WTC11 (cell line): Measurements from ENCODE around the gene RSPH9. TPM values are rescaled to one million over a fixed set of nuclear protein-coding genes. Genes with fewer than 3 reads are reported as not detected.

Source experiments
- ATAC-seq: fragments of 200-7000 bp; cut with Tn5 transposase; 2 replicates; pipeline ENCODE4 v1.10.0; 2021; ENCODE audit warnings: mild to moderate bottlenecking, moderate library complexity
- CTCF ChIA-PET: fragments of 300-600 bp; sonication (Branson Sonifier 250); formaldehyde crosslinking; loops from one replicate; lab custom pipeline; 2021; ENCODE audit warnings: antibody characterized with exemption; lab: Charles Lee
- POLR2A ChIA-PET: fragments of 350-600 bp; sonication (Branson Sonifier 250); formaldehyde crosslinking; loops from one replicate; lab custom pipeline; 2021; ENCODE audit warnings: antibody characterized with exemption; lab: Charles Lee
- DNase-seq: peaks from one replicate; pipeline ENCODE4 v3.0.0; 2021; ENCODE audit warnings: low spot score
- H3K27ac Mint-ChIP-seq: 2 replicates; pipeline ENCODE4 v1.8.0; 2021; ENCODE audit warnings: mixed read lengths
- H3K27me3 Mint-ChIP-seq: 2 replicates; pipeline ENCODE4 v1.8.0; 2021; ENCODE audit warnings: low read depth, mild to moderate bottlenecking, moderate library complexity, mixed read lengths
- H3K36me3 Mint-ChIP-seq: 2 replicates; pipeline ENCODE4 v1.8.0; 2021; ENCODE audit warnings: mixed read lengths
- H3K4me1 Mint-ChIP-seq: 2 replicates; pipeline ENCODE4 v1.8.0; 2022; ENCODE audit warnings: mixed read lengths
- H3K4me3 Mint-ChIP-seq: 2 replicates; pipeline ENCODE4 v1.8.0; 2021; ENCODE audit warnings: mild to moderate bottlenecking, moderate library complexity, mixed read lengths
- H3K9me3 Mint-ChIP-seq: 2 replicates; pipeline ENCODE4 v1.8.0; 2021; ENCODE audit warnings: mixed read lengths
- AR ChIP-seq: fragments of 250-450 bp; sonication (Bioruptor Pico); IDR thresholded peaks from 2 replicates; pipeline ENCODE4 v1.9.0; 2021; ENCODE audit warnings: mild to moderate bottlenecking
- CREM ChIP-seq: sonication (generic); formaldehyde crosslinking; IDR thresholded peaks from 2 replicates; pipeline ENCODE4 v1.8.1; 2022; ENCODE audit warnings: mild to moderate bottlenecking, missing genetic modification reagents, moderate library complexity
- E2F5 ChIP-seq: sonication (generic); formaldehyde crosslinking; IDR thresholded peaks from 2 replicates; pipeline ENCODE4 v1.8.1; 2022; ENCODE audit warnings: mild to moderate bottlenecking, moderate library complexity, missing genetic modification reagents
- ELF4 ChIP-seq: sonication (generic); formaldehyde crosslinking; IDR thresholded peaks from 2 replicates; pipeline ENCODE4 v1.8.1; 2022; ENCODE audit warnings: low read depth, mild to moderate bottlenecking, moderate library complexity, missing genetic modification reagents
- ESRRA ChIP-seq: sonication (generic); formaldehyde crosslinking; IDR thresholded peaks from 2 replicates; pipeline ENCODE4 v1.8.1; 2022; ENCODE audit warnings: mild to moderate bottlenecking, missing genetic modification reagents, borderline replicate concordance
- FOXP4 ChIP-seq: sonication (generic); formaldehyde crosslinking; IDR thresholded peaks from 2 replicates; pipeline ENCODE4 v1.8.0; 2022; ENCODE audit warnings: mild to moderate bottlenecking, missing genetic modification reagents
- MXD4 ChIP-seq: fragments of 250-450 bp; sonication (Bioruptor Pico); IDR thresholded peaks from 2 replicates; pipeline ENCODE4 v1.8.0; 2021; ENCODE audit warnings: mild to moderate bottlenecking, moderate library complexity, borderline replicate concordance
- MYBL2 ChIP-seq: sonication (generic); formaldehyde crosslinking; IDR thresholded peaks from 2 replicates; pipeline ENCODE4 v1.8.1; 2023; ENCODE audit warnings: mild to moderate bottlenecking, moderate library complexity, missing genetic modification reagents
- NR3C1 ChIP-seq: sonication (generic); formaldehyde crosslinking; conservative IDR thresholded peaks from 2 replicates; pipeline ENCODE4 v1.8.1; 2023; ENCODE audit warnings: low read depth, mild to moderate bottlenecking, missing genetic modification reagents
- RELA ChIP-seq: sonication (generic); formaldehyde crosslinking; IDR thresholded peaks from 2 replicates; pipeline ENCODE4 v1.8.1; 2022; ENCODE audit warnings: missing genetic modification reagents, mild to moderate bottlenecking, borderline replicate concordance
- ZBTB43 ChIP-seq: sonication (generic); formaldehyde crosslinking; IDR thresholded peaks from 2 replicates; pipeline ENCODE4 v1.8.1; 2023; ENCODE audit warnings: mild to moderate bottlenecking, missing genetic modification reagents
- ZNF219 ChIP-seq: sonication (generic); formaldehyde crosslinking; IDR thresholded peaks from 2 replicates; pipeline ENCODE4 v1.8.0; 2023; ENCODE audit warnings: missing genetic modification reagents, mild to moderate bottlenecking, borderline replicate concordance
- ZNF232 ChIP-seq: sonication (generic); formaldehyde crosslinking; IDR thresholded peaks from 2 replicates; pipeline ENCODE4 v1.8.0; 2022; ENCODE audit warnings: mild to moderate bottlenecking, missing genetic modification reagents
- ZNF263 ChIP-seq: sonication (generic); formaldehyde crosslinking; IDR thresholded peaks from 2 replicates; pipeline ENCODE4 v1.8.1; 2022; ENCODE audit warnings: low read depth, mild to moderate bottlenecking, moderate library complexity, missing genetic modification reagents
- ZNF281 ChIP-seq: sonication (generic); formaldehyde crosslinking; IDR thresholded peaks from 2 replicates; pipeline ENCODE4 v1.8.0; 2023; ENCODE audit warnings: mild to moderate bottlenecking, missing genetic modification reagents
- ZNF317 ChIP-seq: sonication (generic); formaldehyde crosslinking; IDR thresholded peaks from 2 replicates; pipeline ENCODE4 v1.8.1; 2023; ENCODE audit warnings: low read depth, mild to moderate bottlenecking, moderate library complexity, missing genetic modification reagents, borderline replicate concordance
- ZNF396 ChIP-seq: fragments of 250-450 bp; sonication (Bioruptor Pico); IDR thresholded peaks from 2 replicates; pipeline ENCODE4 v1.8.0; 2021; ENCODE audit warnings: mild to moderate bottlenecking, moderate library complexity, borderline replicate concordance
- ZNF416 ChIP-seq: fragments of 250-450 bp; sonication (Bioruptor Pico); IDR thresholded peaks from 2 replicates; pipeline ENCODE4 v1.9.0; 2021; ENCODE audit warnings: mild to moderate bottlenecking, inconsistent platforms
- ZNF512 ChIP-seq: sonication (generic); formaldehyde crosslinking; IDR thresholded peaks from 2 replicates; pipeline ENCODE4 v1.8.1; 2022; ENCODE audit warnings: missing genetic modification reagents, borderline replicate concordance
- total RNA-seq: library from RNA; stranded (reverse); gene quantifications from 3 replicates; pipeline ENCODE4 v1.2.3, GENCODE V29; 2021
- TF ChIP-seq, protein P1 (sequence below): fragments of 250-450 bp; sonication (Bioruptor Pico); IDR thresholded peaks from 2 replicates; pipeline ENCODE4 v1.9.0; 2021; ENCODE audit warnings: moderate library complexity, mild to moderate bottlenecking, inconsistent platforms, borderline replicate concordance
- TF ChIP-seq, protein P2 (sequence below): sonication (generic); formaldehyde crosslinking; IDR thresholded peaks from 2 replicates; pipeline ENCODE4 v1.8.1; 2023; ENCODE audit warnings: mild to moderate bottlenecking, missing genetic modification reagents, moderate library complexity

The RSPH9 gene
- total RNA-seq, 1 experiment from 2014 or later: 0.35 TPM

DNA sequence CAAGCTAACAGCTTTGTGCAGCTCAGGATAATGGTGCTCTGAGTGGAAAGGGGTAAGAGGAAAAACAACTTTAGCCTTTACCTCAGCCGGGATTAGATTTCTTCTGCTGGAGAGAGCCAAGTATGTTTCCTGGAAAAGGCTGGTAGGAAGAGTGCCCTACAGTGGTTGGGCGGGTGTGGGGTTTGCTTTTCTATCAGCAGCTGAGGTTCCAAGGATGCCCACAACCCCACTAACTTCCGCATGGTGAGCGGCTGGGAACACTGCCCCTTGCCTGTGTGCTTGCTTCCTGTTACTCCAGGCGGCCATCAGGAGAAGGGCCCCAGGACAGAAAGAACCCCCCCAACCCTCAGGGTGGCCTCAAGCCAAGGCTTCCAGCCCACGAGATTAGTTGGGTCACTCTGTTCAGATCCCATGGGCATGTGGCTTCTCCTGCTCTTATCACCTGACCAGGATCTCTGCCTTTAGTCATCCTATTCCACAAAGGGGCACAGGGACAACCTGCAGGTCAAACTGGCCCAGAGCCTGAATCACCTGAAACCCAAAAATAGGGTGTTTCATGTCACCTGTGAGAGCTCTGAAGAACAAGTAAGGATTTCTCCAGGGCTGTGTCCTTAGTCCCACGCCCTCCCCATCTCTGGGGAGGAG, 32.2 kb downstream of the RSPH9 start (continued):
- no peak for TF ChIP-seq ELF4 (CRISPR knock-in tag)
- no peak for TF ChIP-seq MYBL2 (CRISPR knock-in tag)
- no peak for TF ChIP-seq E2F5 (CRISPR knock-in tag)
- no peak for TF ChIP-seq CREM
- TF ChIP-seq, protein P1, sequence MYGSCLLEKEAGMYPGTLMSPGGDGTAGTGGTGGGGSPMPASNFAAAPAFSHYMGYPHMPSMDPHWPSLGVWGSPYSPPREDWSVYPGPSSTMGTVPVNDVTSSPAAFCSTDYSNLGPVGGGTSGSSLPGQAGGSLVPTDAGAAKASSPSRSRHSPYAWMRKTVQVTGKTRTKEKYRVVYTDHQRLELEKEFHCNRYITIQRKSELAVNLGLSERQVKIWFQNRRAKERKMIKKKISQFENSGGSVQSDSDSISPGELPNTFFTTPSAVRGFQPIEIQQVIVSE (CRISPR knock-in tag): no peak
- TF ChIP-seq, protein P2, sequence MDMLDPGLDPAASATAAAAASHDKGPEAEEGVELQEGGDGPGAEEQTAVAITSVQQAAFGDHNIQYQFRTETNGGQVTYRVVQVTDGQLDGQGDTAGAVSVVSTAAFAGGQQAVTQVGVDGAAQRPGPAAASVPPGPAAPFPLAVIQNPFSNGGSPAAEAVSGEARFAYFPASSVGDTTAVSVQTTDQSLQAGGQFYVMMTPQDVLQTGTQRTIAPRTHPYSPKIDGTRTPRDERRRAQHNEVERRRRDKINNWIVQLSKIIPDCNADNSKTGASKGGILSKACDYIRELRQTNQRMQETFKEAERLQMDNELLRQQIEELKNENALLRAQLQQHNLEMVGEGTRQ (CRISPR knock-in tag): no peak
- no peak for TF ChIP-seq ZNF416 (CRISPR knock-in tag)
- no peak for TF ChIP-seq MXD4

GRCh38 chr6:43677759-43678158, 32.9 kb downstream of the RSPH9 start:
- ChIA-PET CTCF (interaction anchor here (0.6 kb wide), 1 partner anchor 8 kb away, joined by 3 read pairs; no protein-coding TSS in a partner anchor), POLR2A (interaction anchor here (0.6 kb wide), 1 partner anchor 140 kb away, joined by 4 read pairs; no protein-coding TSS in a partner anchor)
- peaks cover 5% of the 10 kb centered on the region for H3K4me1 Mint-ChIP-seq
- ATAC-seq (no peak), DNase-seq (no peak)
- H3K4me3 Mint-ChIP-seq: no peak overlapping the region
- H3K27ac Mint-ChIP-seq: no peak overlapping the region
- no peaks in the 10 kb centered on the region for H3K27me3 Mint-ChIP-seq
- H3K9me3 Mint-ChIP-seq: no peaks in the 10 kb centered on the region
- H3K36me3 Mint-ChIP-seq: peaks cover 54% of the 10 kb centered on the region
- TF ChIP-seq ZNF232 (CRISPR knock-in tag) (no peak), MXD4 (no peak), RELA (CRISPR knock-in tag) (no peak), ZBTB43 (CRISPR knock-in tag) (no peak), ZNF219 (CRISPR knock-in tag) (no peak), AR (CRISPR knock-in tag) (no peak), ZNF396 (CRISPR knock-in tag) (no peak), ZNF263 (no peak), ZNF512 (CRISPR knock-in tag) (no peak), ESRRA (CRISPR knock-in tag) (no peak), ZNF317 (CRISPR knock-in tag) (no peak), FOXP4 (CRISPR knock-in tag) (no peak), E2F5 (CRISPR knock-in tag) (no peak), NR3C1 (no peak), ZNF281 (CRISPR knock-in tag) (no peak)
